DOHH2 (cell line): Measurements from ENCODE around the gene TMEM30A.

Experiments
- CTCF ChIP-seq: fragments of 200-600 bp; sonication (generic); IDR thresholded peaks from one replicate; pipeline ENCODE4 v1.5.1; 2014; ENCODE audit warnings: antibody characterized with exemption, mild to moderate bottlenecking, low read depth, low read length; ENCODE audit not compliant: poor library complexity, severe bottlenecking
- EZH2phosphoT487 ChIP-seq: fragments of 200-600 bp; sonication (generic); IDR thresholded peaks from 2 replicates; pipeline ENCODE4 v1.6.1; 2017; ENCODE audit warnings: borderline replicate concordance, mild to moderate bottlenecking, antibody characterized with exemption, low read length, moderate library complexity, mixed read lengths

GRCh38 chr6:75234126-75234865 is 50.3 kb downstream of the TMEM30A start:
- no peak for TF ChIP-seq CTCF
- TF ChIP-seq EZH2phosphoT487 = no peak
